ENCODE measurements around the gene KLC4. TPM values are rescaled to one million over a fixed set of nuclear protein-coding genes. Genes with fewer than 3 reads are reported as not detected.
"Not testable (repeated sequence)": the region's sequence is repeated elsewhere in the genome, so short reads cannot be mapped to it uniquely, and the experiment has no call there.

KLC4 gene
- total RNA-seq, 3 donors from 2014 or later = 69.1 to 144 (median 99.1) TPM

DNA sequence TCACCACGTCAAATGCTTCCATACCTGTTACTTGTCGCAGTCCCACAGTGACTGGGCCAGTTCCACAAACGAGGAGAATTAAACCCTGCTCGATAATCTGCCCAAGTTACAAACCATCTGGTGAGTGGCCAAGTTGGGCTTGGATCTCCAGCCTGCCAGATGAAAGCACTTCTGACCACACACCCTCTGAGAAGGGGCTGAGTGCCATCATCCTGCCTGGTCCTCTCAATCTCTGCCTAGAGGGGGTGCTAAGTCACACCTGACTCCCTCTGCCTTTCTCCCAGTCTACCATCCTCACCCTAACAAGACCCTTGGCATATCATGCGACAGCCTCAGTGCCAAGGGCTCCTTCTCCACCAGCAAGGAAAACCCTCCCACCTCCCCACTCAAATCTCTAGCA, 22.2 kb upstream of the KLC4 start:
- H3K9me3 ChIP-seq = no peaks in the 10 kb centered on the region
- DNase-seq (no peak), ATAC-seq (no peak)
- H3K4me3 ChIP-seq = no peak overlapping the region
- intact Hi-C loops (cut with DNase I, micrococcal nuclease) = no loop called here
- H3K36me3 ChIP-seq (ENCODE audit: low read depth) = no peaks in the 10 kb centered on the region
- TF ChIP-seq, protein P1, sequence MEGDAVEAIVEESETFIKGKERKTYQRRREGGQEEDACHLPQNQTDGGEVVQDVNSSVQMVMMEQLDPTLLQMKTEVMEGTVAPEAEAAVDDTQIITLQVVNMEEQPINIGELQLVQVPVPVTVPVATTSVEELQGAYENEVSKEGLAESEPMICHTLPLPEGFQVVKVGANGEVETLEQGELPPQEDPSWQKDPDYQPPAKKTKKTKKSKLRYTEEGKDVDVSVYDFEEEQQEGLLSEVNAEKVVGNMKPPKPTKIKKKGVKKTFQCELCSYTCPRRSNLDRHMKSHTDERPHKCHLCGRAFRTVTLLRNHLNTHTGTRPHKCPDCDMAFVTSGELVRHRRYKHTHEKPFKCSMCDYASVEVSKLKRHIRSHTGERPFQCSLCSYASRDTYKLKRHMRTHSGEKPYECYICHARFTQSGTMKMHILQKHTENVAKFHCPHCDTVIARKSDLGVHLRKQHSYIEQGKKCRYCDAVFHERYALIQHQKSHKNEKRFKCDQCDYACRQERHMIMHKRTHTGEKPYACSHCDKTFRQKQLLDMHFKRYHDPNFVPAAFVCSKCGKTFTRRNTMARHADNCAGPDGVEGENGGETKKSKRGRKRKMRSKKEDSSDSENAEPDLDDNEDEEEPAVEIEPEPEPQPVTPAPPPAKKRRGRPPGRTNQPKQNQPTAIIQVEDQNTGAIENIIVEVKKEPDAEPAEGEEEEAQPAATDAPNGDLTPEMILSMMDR (IDR thresholded peaks at IDR 0.05) = no peak
- no peaks in the 10 kb centered on the region for H3K4me1 ChIP-seq (ENCODE audit: low read depth)

DNA sequence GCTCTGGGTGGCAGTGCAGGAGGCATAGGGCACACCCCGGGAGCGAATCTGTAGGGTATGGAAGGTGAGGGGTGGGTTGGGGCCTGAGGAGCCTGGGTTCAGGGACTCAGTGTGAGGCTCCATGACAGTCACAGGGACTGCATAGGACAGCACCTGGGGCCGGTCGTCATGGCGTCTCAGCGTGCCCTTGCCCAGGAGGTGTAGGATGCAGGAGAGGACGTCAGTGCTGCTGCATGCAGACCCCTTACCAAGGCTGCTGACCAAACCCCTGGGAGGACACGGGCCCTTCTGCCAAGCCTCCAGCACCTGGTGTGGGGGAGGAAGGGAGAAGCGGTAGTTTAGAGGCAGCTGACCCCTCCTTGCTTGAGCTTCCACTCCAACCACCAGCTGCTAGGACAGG, 21.7 kb upstream of the KLC4 start:
- no peak for ATAC-seq
- Histone ChIP-seq H3K9me3 (no peaks in the 10 kb centered on the region), H3K4me3 (no peak overlapping the region), H3K36me3 (ENCODE audit: low read depth) (no peaks in the 10 kb centered on the region), H3K4me1 (ENCODE audit: low read depth) (no peaks in the 10 kb centered on the region)
- TF ChIP-seq, protein P1 (IDR thresholded peaks at IDR 0.05) = no peak
- no peak for DNase-seq
- intact Hi-C loops (cut with DNase I, micrococcal nuclease) = no loop called here

- TF ChIP-seq, protein P1 (IDR thresholded peaks at IDR 0.05) = no peak
- Histone ChIP-seq H3K36me3 (ENCODE audit: low read depth) (no peaks in the 10 kb centered on the region), H3K4me1 (ENCODE audit: low read depth) (no peaks in the 10 kb centered on the region), H3K9me3 (no peaks in the 10 kb centered on the region), H3K4me3 (no peak overlapping the region)
- DNase-seq = no peak
- no peak for ATAC-seq
- intact Hi-C loops (cut with DNase I, micrococcal nuclease) = no loop called here
Measured at GRCh38 chr6:43038727-43039126, 20.7 kb upstream of the KLC4 start.

GRCh38 chr6:43040542-43041257, 18.7 kb upstream of the KLC4 start:
- ATAC-seq (no peak), DNase-seq (no peak)
- TF ChIP-seq, protein P1 (IDR thresholded peaks at IDR 0.05) = no peak
- H3K4me3 ChIP-seq = no peak overlapping the region
- no peaks in the 10 kb centered on the region for H3K4me1 ChIP-seq (ENCODE audit: low read depth)
- intact Hi-C loops (cut with DNase I, micrococcal nuclease) = no loop called here
- H3K9me3 ChIP-seq = no peaks in the 10 kb centered on the region
- no peaks in the 10 kb centered on the region for H3K36me3 ChIP-seq (ENCODE audit: low read depth)

- H3K4me1 ChIP-seq (ENCODE audit: low read depth); intact Hi-C loops (cut with DNase I, micrococcal nuclease); H3K9me3 ChIP-seq; DNase-seq; ATAC-seq; H3K4me3 ChIP-seq; H3K36me3 ChIP-seq (ENCODE audit: low read depth): not testable (repeated sequence)
Measured at GRCh38 chr6:43041475-43041874, 18.0 kb upstream of the KLC4 start.

- ATAC-seq = no peak
- DNase-seq = no peak
- Histone ChIP-seq H3K4me1 (ENCODE audit: low read depth) (no peaks in the 10 kb centered on the region), H3K9me3 (no peaks in the 10 kb centered on the region), H3K36me3 (ENCODE audit: low read depth) (no peaks in the 10 kb centered on the region), H3K4me3 (no peak overlapping the region)
- intact Hi-C loops (cut with DNase I, micrococcal nuclease) = no loop called here
- TF ChIP-seq, protein P1 (IDR thresholded peaks at IDR 0.05) = no peak
Measured at GRCh38 chr6:43043310-43043709, 16.1 kb upstream of the KLC4 start.

All from mucosa of descending colon (tissue), 3 donors.